Measurements from ENCODE around the gene TSSK6. TPM values are rescaled to one million over a fixed set of nuclear protein-coding genes. Genes with fewer than 3 reads are reported as not detected.

The TSSK6 gene
- total and polyA plus RNA-seq, 4 donors, result 0.21 to 2.3 (median 1.1) TPM

DNA sequence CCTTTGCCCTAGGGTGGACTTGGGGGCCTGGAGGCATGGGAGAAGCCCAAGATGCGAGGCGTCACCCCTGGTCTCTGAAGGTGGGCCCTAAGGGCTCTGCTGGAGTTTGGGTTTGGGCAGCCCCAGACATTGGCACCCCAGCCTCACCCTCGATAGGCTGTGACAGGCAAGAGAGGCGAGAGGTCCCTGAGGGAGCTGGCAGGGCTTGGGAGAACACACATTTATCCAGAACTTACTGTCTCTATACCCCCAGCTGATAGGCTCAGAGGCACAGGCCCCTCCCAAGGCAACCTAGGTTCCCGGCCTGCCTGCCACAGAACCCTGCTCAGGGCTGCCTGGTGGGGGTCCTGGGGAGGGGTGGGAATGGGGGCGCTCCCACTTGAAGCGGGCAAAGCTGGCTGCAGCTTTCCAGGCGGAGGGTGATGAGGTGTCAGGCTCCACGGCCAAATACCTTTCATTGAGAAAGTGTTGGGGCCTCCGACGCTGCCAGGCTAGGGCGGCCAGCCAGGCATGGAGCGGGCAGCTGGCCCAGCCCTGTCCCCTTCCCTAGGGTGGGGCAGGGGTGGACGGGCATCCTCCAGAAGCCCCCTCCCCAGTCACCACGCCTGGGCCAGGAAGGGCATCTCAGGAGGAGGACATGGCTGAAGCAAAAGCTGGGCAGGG, 32.5 kb upstream of the TSSK6 start:
- Histone ChIP-seq H3K4me1 (ENCODE audit: control insufficient read depth in 4 of 4, insufficient read depth in 4 of 4, low read length in 3 of 4) (no peaks in the 10 kb centered on the region), H3K4me3 (ENCODE audit: low read depth in 1 of 3, low read length in 3 of 3) (no peak overlapping the region), H3K9me3 (ENCODE audit: control insufficient read depth in 4 of 4, low read length in 3 of 4) (no peaks in the 10 kb centered on the region), H3K27ac (ENCODE audit: low read depth in 1 of 2, low read length in 2 of 2) (no peak overlapping the region), H3K9ac (ENCODE audit: low read depth in 1 of 2, low read length in 2 of 2) (no peak overlapping the region), H3K36me3 (ENCODE audit: control insufficient read depth in 4 of 4, insufficient read depth in 3 of 4, low read depth in 1 of 4, low read length in 3 of 4) (no peaks in the 10 kb centered on the region), H3K27me3 (ENCODE audit: control insufficient read depth in 4 of 4, insufficient read depth in 4 of 4, low read length in 3 of 4) (peaks cover 0 to 5% (median 0%) of the 10 kb centered on the region in 4 donors)
- WGBS, result 64% methylated on average over 15 of the region's 15 CpGs
- no peak for DNase-seq (ENCODE audit: low spot score)
- TF ChIP-seq, protein P1, sequence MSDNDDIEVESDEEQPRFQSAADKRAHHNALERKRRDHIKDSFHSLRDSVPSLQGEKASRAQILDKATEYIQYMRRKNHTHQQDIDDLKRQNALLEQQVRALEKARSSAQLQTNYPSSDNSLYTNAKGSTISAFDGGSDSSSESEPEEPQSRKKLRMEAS (IDR thresholded peaks at IDR 0.05), result no peak
- TF ChIP-seq, protein P2, sequence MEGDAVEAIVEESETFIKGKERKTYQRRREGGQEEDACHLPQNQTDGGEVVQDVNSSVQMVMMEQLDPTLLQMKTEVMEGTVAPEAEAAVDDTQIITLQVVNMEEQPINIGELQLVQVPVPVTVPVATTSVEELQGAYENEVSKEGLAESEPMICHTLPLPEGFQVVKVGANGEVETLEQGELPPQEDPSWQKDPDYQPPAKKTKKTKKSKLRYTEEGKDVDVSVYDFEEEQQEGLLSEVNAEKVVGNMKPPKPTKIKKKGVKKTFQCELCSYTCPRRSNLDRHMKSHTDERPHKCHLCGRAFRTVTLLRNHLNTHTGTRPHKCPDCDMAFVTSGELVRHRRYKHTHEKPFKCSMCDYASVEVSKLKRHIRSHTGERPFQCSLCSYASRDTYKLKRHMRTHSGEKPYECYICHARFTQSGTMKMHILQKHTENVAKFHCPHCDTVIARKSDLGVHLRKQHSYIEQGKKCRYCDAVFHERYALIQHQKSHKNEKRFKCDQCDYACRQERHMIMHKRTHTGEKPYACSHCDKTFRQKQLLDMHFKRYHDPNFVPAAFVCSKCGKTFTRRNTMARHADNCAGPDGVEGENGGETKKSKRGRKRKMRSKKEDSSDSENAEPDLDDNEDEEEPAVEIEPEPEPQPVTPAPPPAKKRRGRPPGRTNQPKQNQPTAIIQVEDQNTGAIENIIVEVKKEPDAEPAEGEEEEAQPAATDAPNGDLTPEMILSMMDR (IDR thresholded peaks at IDR 0.05; ENCODE audit: low read depth, low read length, missing input control), result no peak
- TF ChIP-seq RXRA (IDR thresholded peaks at IDR 0.05) (no peak), YY1 (IDR thresholded peaks at IDR 0.05) (no peak), FOXA2 (IDR thresholded peaks at IDR 0.05) (no peak), EGR1 (IDR thresholded peaks at IDR 0.05; ENCODE audit: low read depth in 2 of 2) (no peak), HNF4A (conservative IDR thresholded peaks at IDR 0.05) (no peak), SP1 (IDR thresholded peaks at IDR 0.05) (no peak), RAD21 (IDR thresholded peaks at IDR 0.05) (no peak)
- TF ChIP-seq, protein P3, sequence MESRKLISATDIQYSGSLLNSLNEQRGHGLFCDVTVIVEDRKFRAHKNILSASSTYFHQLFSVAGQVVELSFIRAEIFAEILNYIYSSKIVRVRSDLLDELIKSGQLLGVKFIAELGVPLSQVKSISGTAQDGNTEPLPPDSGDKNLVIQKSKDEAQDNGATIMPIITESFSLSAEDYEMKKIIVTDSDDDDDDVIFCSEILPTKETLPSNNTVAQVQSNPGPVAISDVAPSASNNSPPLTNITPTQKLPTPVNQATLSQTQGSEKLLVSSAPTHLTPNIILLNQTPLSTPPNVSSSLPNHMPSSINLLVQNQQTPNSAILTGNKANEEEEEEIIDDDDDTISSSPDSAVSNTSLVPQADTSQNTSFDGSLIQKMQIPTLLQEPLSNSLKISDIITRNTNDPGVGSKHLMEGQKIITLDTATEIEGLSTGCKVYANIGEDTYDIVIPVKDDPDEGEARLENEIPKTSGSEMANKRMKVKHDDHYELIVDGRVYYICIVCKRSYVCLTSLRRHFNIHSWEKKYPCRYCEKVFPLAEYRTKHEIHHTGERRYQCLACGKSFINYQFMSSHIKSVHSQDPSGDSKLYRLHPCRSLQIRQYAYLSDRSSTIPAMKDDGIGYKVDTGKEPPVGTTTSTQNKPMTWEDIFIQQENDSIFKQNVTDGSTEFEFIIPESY (IDR thresholded peaks at IDR 0.05), result no peak
- TF ChIP-seq, protein P4, sequence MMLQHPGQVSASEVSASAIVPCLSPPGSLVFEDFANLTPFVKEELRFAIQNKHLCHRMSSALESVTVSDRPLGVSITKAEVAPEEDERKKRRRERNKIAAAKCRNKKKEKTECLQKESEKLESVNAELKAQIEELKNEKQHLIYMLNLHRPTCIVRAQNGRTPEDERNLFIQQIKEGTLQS (IDR thresholded peaks at IDR 0.05), result no peak
- TF ChIP-seq, protein P5, sequence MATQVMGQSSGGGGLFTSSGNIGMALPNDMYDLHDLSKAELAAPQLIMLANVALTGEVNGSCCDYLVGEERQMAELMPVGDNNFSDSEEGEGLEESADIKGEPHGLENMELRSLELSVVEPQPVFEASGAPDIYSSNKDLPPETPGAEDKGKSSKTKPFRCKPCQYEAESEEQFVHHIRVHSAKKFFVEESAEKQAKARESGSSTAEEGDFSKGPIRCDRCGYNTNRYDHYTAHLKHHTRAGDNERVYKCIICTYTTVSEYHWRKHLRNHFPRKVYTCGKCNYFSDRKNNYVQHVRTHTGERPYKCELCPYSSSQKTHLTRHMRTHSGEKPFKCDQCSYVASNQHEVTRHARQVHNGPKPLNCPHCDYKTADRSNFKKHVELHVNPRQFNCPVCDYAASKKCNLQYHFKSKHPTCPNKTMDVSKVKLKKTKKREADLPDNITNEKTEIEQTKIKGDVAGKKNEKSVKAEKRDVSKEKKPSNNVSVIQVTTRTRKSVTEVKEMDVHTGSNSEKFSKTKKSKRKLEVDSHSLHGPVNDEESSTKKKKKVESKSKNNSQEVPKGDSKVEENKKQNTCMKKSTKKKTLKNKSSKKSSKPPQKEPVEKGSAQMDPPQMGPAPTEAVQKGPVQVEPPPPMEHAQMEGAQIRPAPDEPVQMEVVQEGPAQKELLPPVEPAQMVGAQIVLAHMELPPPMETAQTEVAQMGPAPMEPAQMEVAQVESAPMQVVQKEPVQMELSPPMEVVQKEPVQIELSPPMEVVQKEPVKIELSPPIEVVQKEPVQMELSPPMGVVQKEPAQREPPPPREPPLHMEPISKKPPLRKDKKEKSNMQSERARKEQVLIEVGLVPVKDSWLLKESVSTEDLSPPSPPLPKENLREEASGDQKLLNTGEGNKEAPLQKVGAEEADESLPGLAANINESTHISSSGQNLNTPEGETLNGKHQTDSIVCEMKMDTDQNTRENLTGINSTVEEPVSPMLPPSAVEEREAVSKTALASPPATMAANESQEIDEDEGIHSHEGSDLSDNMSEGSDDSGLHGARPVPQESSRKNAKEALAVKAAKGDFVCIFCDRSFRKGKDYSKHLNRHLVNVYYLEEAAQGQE (IDR thresholded peaks at IDR 0.05), result no peak

DNA sequence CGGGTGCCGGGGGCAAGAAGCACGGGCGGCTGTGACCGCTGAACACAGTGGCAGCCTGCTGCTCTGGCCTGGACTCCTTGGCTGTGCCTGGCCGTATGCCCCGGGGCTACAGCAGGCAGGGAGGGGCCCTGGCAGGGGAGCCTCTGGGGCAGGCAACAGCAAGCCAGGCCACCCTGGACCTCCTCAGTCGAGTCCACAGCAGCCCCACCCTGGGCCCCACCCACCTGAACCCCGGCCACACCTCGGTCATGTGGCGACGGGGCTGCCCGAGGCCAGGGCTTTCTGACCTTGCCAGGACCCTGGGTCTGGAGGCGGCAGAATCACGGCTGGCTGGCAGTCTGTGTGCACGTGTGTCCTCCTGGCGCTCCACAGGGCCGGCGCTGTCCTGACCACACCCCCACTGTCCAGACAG, 31.4 kb upstream of the TSSK6 start:
- TF ChIP-seq, protein P4 (IDR thresholded peaks at IDR 0.05), result no peak
- TF ChIP-seq SP1 (IDR thresholded peaks at IDR 0.05), result no peak
- TF ChIP-seq, protein P1 (IDR thresholded peaks at IDR 0.05), result no peak

More for the DNA sequence above, 31.4 kb upstream of the TSSK6 start:
- Histone ChIP-seq H3K27me3 (ENCODE audit: control insufficient read depth in 4 of 4, insufficient read depth in 4 of 4, low read length in 3 of 4) (peaks cover 0 to 6% (median under 1%) of the 10 kb centered on the region in 4 donors), H3K9ac (ENCODE audit: low read depth in 1 of 2, low read length in 2 of 2) (no peak overlapping the region), H3K4me3 (ENCODE audit: low read depth in 1 of 3, low read length in 3 of 3) (no peak overlapping the region), H3K4me1 (ENCODE audit: control insufficient read depth in 4 of 4, insufficient read depth in 4 of 4, low read length in 3 of 4) (no peaks in the 10 kb centered on the region), H3K36me3 (ENCODE audit: control insufficient read depth in 4 of 4, insufficient read depth in 3 of 4, low read depth in 1 of 4, low read length in 3 of 4) (no peaks in the 10 kb centered on the region), H3K27ac (ENCODE audit: low read depth in 1 of 2, low read length in 2 of 2) (no peak overlapping the region), H3K9me3 (ENCODE audit: control insufficient read depth in 4 of 4, low read length in 3 of 4) (no peaks in the 10 kb centered on the region)
- WGBS, result 66% methylated on average over 19 of the region's 19 CpGs
- no peak for DNase-seq (ENCODE audit: low spot score)

All from liver (tissue), 9 donors.